ENCODE data around the gene HMCN1.

DNA sequence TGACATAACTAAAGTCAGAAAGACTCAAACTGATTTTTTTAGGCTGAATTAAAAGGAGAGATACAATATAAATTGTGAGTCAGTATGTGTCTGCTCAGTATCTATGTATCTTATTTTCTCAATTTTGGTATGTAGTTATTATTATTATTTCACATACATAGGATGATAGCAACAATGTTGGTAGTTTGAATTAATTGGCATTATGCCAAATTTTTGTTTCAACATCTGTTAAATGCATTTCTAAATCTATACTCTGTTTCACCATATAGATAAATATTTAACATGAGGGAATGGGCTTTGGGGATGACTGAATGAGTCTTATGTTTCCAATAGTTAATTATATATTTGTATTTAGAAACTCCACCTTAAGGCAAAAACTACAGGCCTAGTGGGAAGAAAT, 12.6 kb upstream of the HMCN1 start:
- no peak for TF ChIP-seq CTCF (IDR thresholded peaks at IDR 0.05)
- TF ChIP-seq POLR2A (IDR thresholded peaks at IDR 0.05; ENCODE audit: low read depth), result no peak

All from esophagus muscularis mucosa (tissue), 3 donors.